Measurements from ENCODE around the gene CPEB3.
A peak's percentile ranks its signal among the peaks of the same experiment; 100 is the strongest.
"Not testable (repeated sequence)": the region's sequence is repeated elsewhere in the genome, so short reads cannot be mapped to it uniquely, and the experiment has no call there.

CPEB3 gene

GRCh38 chr10:92122941-92123450 lies 167.9 kb downstream of the CPEB3 start:
- no peak overlapping the region for H3K4me3 ChIP-seq (replicated peaks in 1 of 2; ENCODE audit: low read depth in 2 of 2, low read length in 2 of 2)
- no peak for TF ChIP-seq CTCF (IDR thresholded peaks at IDR 0.05; ENCODE audit: low read depth, low read length)
- peak; percentile 17 to 62 for DNase-seq (ENCODE audit: low read depth in 2 of 2)

- TF ChIP-seq CTCF (IDR thresholded peaks at IDR 0.05; ENCODE audit: low read depth, low read length), result no peak
- no peak overlapping the region for H3K4me3 ChIP-seq (replicated peaks in 1 of 2; ENCODE audit: low read depth in 2 of 2, low read length in 2 of 2)
- no peak for DNase-seq (ENCODE audit: low read depth in 2 of 2)
These were observed 169.0 kb downstream of the CPEB3 start for GRCh38 chr10:92121686-92122492.

- TF ChIP-seq CTCF (IDR thresholded peaks at IDR 0.05; ENCODE audit: low read depth, low read length), result no peak
- H3K4me3 ChIP-seq (replicated peaks in 1 of 2; ENCODE audit: low read depth in 2 of 2, low read length in 2 of 2), result no peak overlapping the region
- DNase-seq (ENCODE audit: low read depth in 2 of 2), result no peak
These were observed 171.5 kb downstream of the CPEB3 start for GRCh38 chr10:92119340-92119739.

GRCh38 chr10:92114917-92115316 lies 176.0 kb downstream of the CPEB3 start:
- not testable (repeated sequence) for H3K4me3 ChIP-seq (replicated peaks in 1 of 2; ENCODE audit: low read depth in 2 of 2, low read length in 2 of 2); DNase-seq (ENCODE audit: low read depth in 2 of 2)

- no peak overlapping the region for H3K4me3 ChIP-seq (replicated peaks in 1 of 2; ENCODE audit: low read depth in 2 of 2, low read length in 2 of 2)
- TF ChIP-seq CTCF (IDR thresholded peaks at IDR 0.05; ENCODE audit: low read depth, low read length), result no peak
- DNase-seq (ENCODE audit: low read depth in 2 of 2), result peak in 1 of 2 donors; percentile 26
These were observed 176.8 kb downstream of the CPEB3 start for GRCh38 chr10:92113911-92114600.

GRCh38 chr10:92112462-92112861 lies 178.4 kb downstream of the CPEB3 start:
- TF ChIP-seq CTCF (IDR thresholded peaks at IDR 0.05; ENCODE audit: low read depth, low read length), result no peak
- no peak overlapping the region for H3K4me3 ChIP-seq (replicated peaks in 1 of 2; ENCODE audit: low read depth in 2 of 2, low read length in 2 of 2)
- no peak for DNase-seq (ENCODE audit: low read depth in 2 of 2)

GRCh38 chr10:92111336-92111939 lies 179.4 kb downstream of the CPEB3 start:
- no peak for TF ChIP-seq CTCF (IDR thresholded peaks at IDR 0.05; ENCODE audit: low read depth, low read length)
- peak in 1 of 2 donors; percentile 18 for DNase-seq (ENCODE audit: low read depth in 2 of 2)
- no peak overlapping the region for H3K4me3 ChIP-seq (replicated peaks in 1 of 2; ENCODE audit: low read depth in 2 of 2, low read length in 2 of 2)
